IMR-90 (cell line): Measurements from ENCODE around the gene FOXL2NB. TPM values are rescaled to one million over a fixed set of nuclear protein-coding genes. Genes with fewer than 3 reads are reported as not detected.

Source experiments
- ATAC-seq: fragments of 200-7000 bp; cut with Tn5 transposase; 2 replicates; pipeline ENCODE4 v1.9.1; 2020; ENCODE audit warnings: low read depth, mild to moderate bottlenecking, moderate library complexity
- BruUV-seq: library from RNA; stranded (reverse); fragments of 400-500 nt; replicated peaks from 2 replicates; lab custom pipeline; 2021; lab: Mats Ljungman, UMichigan
- CTCF ChIA-PET: fragments of 300-600 bp; formaldehyde crosslinking; extraction: SDS; loops from one replicate; lab custom pipeline; 2021; ENCODE audit warnings: antibody characterized with exemption; lab: Yijun Ruan, JAX
- POLR2A ChIA-PET: fragments of 300-600 bp; sonication (Branson Sonifier 250); formaldehyde crosslinking; loops from one replicate; lab custom pipeline; 2022; ENCODE audit warnings: antibody characterized with exemption; ENCODE audit not compliant: unreplicated experiment; lab: Charles Lee
- DNase-seq: peaks from one replicate; pipeline ENCODE4 v3.0.0; 2013
- H2AFZ ChIP-seq: replicated peaks from 2 replicates; pipeline ENCODE3; 2013; ENCODE audit warnings: low read length, mild to moderate bottlenecking; ENCODE audit not compliant: poor library complexity
- H2AK5ac ChIP-seq: 2 replicates; pipeline ENCODE4 v1.6.1; 2013; ENCODE audit warnings: low read depth, low read length, inconsistent platforms
- H2AK9ac ChIP-seq: replicated peaks from 2 replicates; pipeline ENCODE3; 2013; ENCODE audit warnings: mild to moderate bottlenecking, low read depth, low read length, moderate library complexity; ENCODE audit not compliant: poor library complexity
- H2BK120ac ChIP-seq: 2 replicates; pipeline ENCODE4 v1.6.1; 2013; ENCODE audit warnings: low read depth, low read length, inconsistent platforms
- H2BK15ac ChIP-seq: 3 replicates; pipeline ENCODE4 v1.6.1; 2013; ENCODE audit warnings: low read depth, low read length, inconsistent platforms
- H2BK20ac ChIP-seq: 2 replicates; pipeline ENCODE4 v1.6.1; 2013; ENCODE audit warnings: low read depth, mild to moderate bottlenecking, inconsistent platforms, low read length, moderate library complexity
- H2BK5ac ChIP-seq: 2 replicates; pipeline ENCODE4 v1.6.1; 2013; ENCODE audit warnings: mild to moderate bottlenecking, low read depth, low read length, inconsistent platforms; ENCODE audit not compliant: poor library complexity, severe bottlenecking
- H3K14ac ChIP-seq: replicated peaks from 2 replicates; pipeline ENCODE4 v1.6.1; 2013; ENCODE audit warnings: low read depth, low read length, inconsistent platforms
- H3K18ac ChIP-seq: 2 replicates; pipeline ENCODE4 v1.6.1; 2013; ENCODE audit warnings: low read depth, low read length, control low read depth
- H3K23ac ChIP-seq: 2 replicates; pipeline ENCODE4 v1.6.1; 2013; ENCODE audit warnings: low read depth, low read length, inconsistent platforms
- H3K27ac ChIP-seq: 2 replicates; pipeline ENCODE4 v1.5.1; 2013; ENCODE audit warnings: mild to moderate bottlenecking, control low read depth, low read length; ENCODE audit not compliant: insufficient read depth
- H3K27me3 ChIP-seq: 2 replicates; pipeline ENCODE4 v1.6.1; 2013; ENCODE audit warnings: low read length; ENCODE audit not compliant: control insufficient read depth, insufficient read depth
- H3K36me3 ChIP-seq: 2 replicates; pipeline ENCODE4 v1.6.1; 2013; ENCODE audit warnings: low read length, mixed read lengths; ENCODE audit not compliant: control insufficient read depth, insufficient read depth
- H3K4ac ChIP-seq: 2 replicates; pipeline ENCODE4 v1.6.1; 2013; ENCODE audit warnings: low read depth, low read length, inconsistent platforms
- H3K4me1 ChIP-seq: 2 replicates; pipeline ENCODE4 v1.6.1; 2013; ENCODE audit warnings: low read length, mixed read lengths; ENCODE audit not compliant: control insufficient read depth, insufficient read depth
- H3K4me2 ChIP-seq: 2 replicates; pipeline ENCODE4 v1.6.1; 2013; ENCODE audit warnings: low read depth, mild to moderate bottlenecking, control low read depth, low read length, moderate library complexity
- H3K4me3 ChIP-seq: 2 replicates; pipeline ENCODE4 v1.5.1; 2013; ENCODE audit warnings: low read depth, mild to moderate bottlenecking, control low read depth, low read length, moderate library complexity; ENCODE audit not compliant: insufficient read depth
- H3K56ac ChIP-seq: 2 replicates; pipeline ENCODE4 v1.6.1; 2013; ENCODE audit warnings: low read length, inconsistent platforms; ENCODE audit not compliant: insufficient read depth; ENCODE audit errors: extremely low read depth
- H3K79me1 ChIP-seq, 2 experiments: 2 replicates each; pipeline ENCODE4 v1.6.1; 2013; ENCODE audit warnings: low read length in 2 of 2, inconsistent platforms in 1 of 2, low read depth in 1 of 2
- H3K9ac ChIP-seq: 2 replicates; pipeline ENCODE4 v1.6.1; 2013; ENCODE audit warnings: low read depth, low read length, control low read depth
- H3K9me1 ChIP-seq: 2 replicates; pipeline ENCODE4 v1.6.1; 2013; ENCODE audit warnings: low read length, inconsistent platforms; ENCODE audit not compliant: insufficient read depth
- H3K9me3 ChIP-seq: 2 replicates; pipeline ENCODE4 v1.6.1; 2013; ENCODE audit warnings: low read length; ENCODE audit not compliant: control insufficient read depth, insufficient read depth
- H4K20me1 ChIP-seq: 2 replicates; pipeline ENCODE4 v1.6.1; 2013; ENCODE audit warnings: low read length, inconsistent platforms; ENCODE audit not compliant: insufficient read depth
- H4K5ac ChIP-seq: 2 replicates; pipeline ENCODE4 v1.6.1; 2013; ENCODE audit warnings: mild to moderate bottlenecking, low read depth, low read length, control low read depth
- H4K8ac ChIP-seq, 2 experiments: 2 replicates each; pipeline ENCODE4 v1.6.1; 2013; ENCODE audit warnings: low read depth in 2 of 2, low read length in 2 of 2, control low read depth in 1 of 2, inconsistent platforms in 1 of 2
- H4K91ac ChIP-seq: 2 replicates; pipeline ENCODE4 v1.6.1; 2013; ENCODE audit warnings: low read depth, low read length, inconsistent platforms; ENCODE audit not compliant: insufficient read depth
- CEBPB ChIP-seq: IDR thresholded peaks from 2 replicates; pipeline ENCODE4 v1.6.1; 2012; ENCODE audit warnings: low read depth, low read length, improper control_type of control experiment
- FOS ChIP-seq: fragments of 150-350 bp; IDR thresholded peaks from 2 replicates; pipeline ENCODE4 v1.6.1; 2016; ENCODE audit warnings: low read depth, low read length
- WGBS, 2 experiments: methylation state at CpG; one replicate each; pipeline versions ENCODE4 v1.1.5 to v1.1.7; 2013; ENCODE audit warnings: missing lambda C conversion rate in 2 of 2; ENCODE audit not compliant: insufficient read length in 1 of 2; ENCODE audit errors: extremely low coverage in 2 of 2; 5-methylcytosine and 5-hydroxymethylcytosine counted together
- dilution Hi-C: fragments of 300-500 bp; cut with HindIII; formaldehyde crosslinking; loops from one replicate; pipeline ENCODE4 v1.14.3; 2018; ENCODE audit warnings: low sequenced_read_pairs; ENCODE audit not compliant: unreplicated experiment
- in situ Hi-C: fragments of 300-500 bp; cut with MboI; formaldehyde crosslinking; loops from 3 replicates; pipeline ENCODE4 v1.14.3; 2019; ENCODE audit warnings: low sequenced_read_pairs, inconsistent platforms, mixed read lengths
- intact Hi-C: fragments of 100-400 bp; cut with micrococcal nuclease; formaldehyde crosslinking; loops from 2 replicates; pipeline ENCODE4 v1.10.0; 2022
- polyA plus RNA-seq, 3 experiments: library from polyadenylated mRNA; depleted of rRNA; stranded (reverse); fragments of >200 nt; gene quantifications; 2 replicates each; pipeline ENCODE4 v1.2.3, GENCODE V29; 2012; ENCODE audit warnings: low replicate concordance in 1 of 3
- total RNA-seq: library from RNA; depleted of rRNA; stranded (reverse); fragments of >200 nt; gene quantifications from 2 replicates; pipeline ENCODE4 v1.2.3, GENCODE V29; 2012
- TF ChIP-seq, protein P1 (sequence below): fragments of 150-350 bp; IDR thresholded peaks from 2 replicates; pipeline ENCODE4 v1.6.1; 2016; ENCODE audit warnings: low read depth, mild to moderate bottlenecking, low read length, moderate library complexity, borderline replicate concordance

FOXL2NB gene
- total and polyA plus RNA-seq, 2 of the 4 experiments (the other 2 are of a cell fraction) = under 0.01 to 0.05 TPM

DNA sequence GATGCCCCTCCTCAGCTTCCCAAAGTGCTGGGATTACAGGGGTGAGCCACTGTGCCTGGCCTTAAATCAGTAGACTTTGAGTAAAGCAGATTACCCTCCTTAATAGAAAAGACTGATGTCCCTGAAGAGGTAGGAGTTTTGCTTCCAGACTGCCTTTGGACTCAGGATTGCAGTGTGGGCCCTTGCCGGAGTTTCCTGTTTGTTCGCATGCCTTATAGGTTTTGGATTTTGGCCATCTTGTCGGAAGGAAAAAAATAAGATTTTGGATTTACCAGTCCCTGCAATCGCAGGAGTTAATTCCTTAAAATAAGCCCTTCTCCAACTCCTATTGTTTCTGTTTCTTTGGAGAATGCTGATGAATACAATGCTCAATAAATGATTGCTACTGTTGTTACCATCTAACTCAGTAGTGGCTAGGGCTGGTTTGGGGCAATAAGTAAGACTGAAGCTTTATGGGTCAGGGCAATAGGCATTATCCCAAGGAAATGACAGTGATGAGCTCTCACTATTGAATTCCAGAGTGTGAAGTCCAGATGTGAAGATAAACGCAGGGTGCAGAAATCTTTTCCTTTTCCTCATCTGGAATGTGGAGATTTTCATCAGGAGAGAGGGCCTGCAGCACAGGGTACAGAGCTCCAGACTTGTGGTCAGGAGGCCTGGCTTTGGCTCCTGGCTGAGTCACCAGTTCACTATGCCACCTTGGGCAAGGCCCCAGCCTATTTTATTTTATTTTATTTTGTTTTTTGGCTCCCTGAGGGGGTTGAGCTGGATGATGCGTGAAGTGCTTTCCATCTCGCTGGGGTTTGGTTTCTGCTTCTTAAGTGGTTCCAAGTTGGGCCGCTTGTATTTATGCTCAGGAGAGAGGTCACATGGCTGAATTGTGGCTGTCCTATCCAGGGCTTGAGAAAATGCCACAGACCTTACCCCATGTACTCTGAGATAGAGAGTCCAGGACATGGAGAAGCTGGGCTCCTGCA lies 25.4 kb upstream of the FOXL2NB start:
- Histone ChIP-seq H3K9me1 (no peaks in the 10 kb centered on the region; the same call in 1 of the 2 replicates), H3K4me3 (no peak overlapping the region), H2BK20ac (peak overlapping the region; percentile 76), H2AK9ac (peak overlapping the region; percentile 73), H3K27me3 (no peaks in the 10 kb centered on the region), H2BK15ac (0 out of 3 replicates have a peak overlapping the region, but pooled peaks have one; percentile 30), H3K23ac (no peak overlapping the region), H3K9me3 (no peaks in the 10 kb centered on the region), H3K4me2 (peak overlapping the region; percentile 29; the same call in 1 of the 2 replicates), H3K9ac (no peak overlapping the region), H3K4me1 (peaks cover 9% of the 10 kb centered on the region), H3K56ac (no peak overlapping the region), H3K36me3 (no peaks in the 10 kb centered on the region), H4K8ac (peak overlapping the region in 1 of 2 experiments; percentile 16; a peak in 1 of 4 replicates), H4K91ac (no peak overlapping the region), H3K79me1 (no peaks in the 10 kb centered on the region), H2BK5ac (no peak overlapping the region), H3K27ac (no peak overlapping the region), H4K20me1 (no peaks in the 10 kb centered on the region), H2AK5ac (no peak overlapping the region), H2AFZ (peak overlapping the region; percentile 34), H3K4ac (peak overlapping the region; percentile 52; the same call in 1 of the 2 replicates), H2BK120ac (peak overlapping the region; percentile 60), H3K14ac (no peak overlapping the region; the same call in 1 of the 2 replicates), H3K18ac (no peak overlapping the region), H4K5ac (no peak overlapping the region)
- BruUV-seq = no TSS peak
- peak; percentile 92 for ATAC-seq
- POLR2A ChIA-PET = interaction anchor here (0.6 kb wide), 1 partner anchor 222 kb away, joined by 4 read pairs; no protein-coding TSS in a partner anchor
- TF ChIP-seq, protein P1, sequence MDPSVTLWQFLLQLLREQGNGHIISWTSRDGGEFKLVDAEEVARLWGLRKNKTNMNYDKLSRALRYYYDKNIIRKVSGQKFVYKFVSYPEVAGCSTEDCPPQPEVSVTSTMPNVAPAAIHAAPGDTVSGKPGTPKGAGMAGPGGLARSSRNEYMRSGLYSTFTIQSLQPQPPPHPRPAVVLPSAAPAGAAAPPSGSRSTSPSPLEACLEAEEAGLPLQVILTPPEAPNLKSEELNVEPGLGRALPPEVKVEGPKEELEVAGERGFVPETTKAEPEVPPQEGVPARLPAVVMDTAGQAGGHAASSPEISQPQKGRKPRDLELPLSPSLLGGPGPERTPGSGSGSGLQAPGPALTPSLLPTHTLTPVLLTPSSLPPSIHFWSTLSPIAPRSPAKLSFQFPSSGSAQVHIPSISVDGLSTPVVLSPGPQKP = no peak
- TF ChIP-seq FOS = peak; percentile 52; the same call in 1 of the 2 replicates
- TF ChIP-seq CEBPB = peak; percentile 53; the same call in 1 of the 2 replicates
- no CpG with 5 or more reads among the region's 8 CpGs for WGBS, 2 experiments
- DNase-seq = peak; percentile 81
- intact Hi-C loops = loop anchor here (1.0 to 5.0 kb wide), 3 partner anchors 327 to 589 kb away; partner anchors contain the start of gene CEP70
- in situ Hi-C loops = loop anchor here (10.0 kb wide), 2 partner anchors 427 to 857 kb away; no protein-coding TSS in a partner anchor
- dilution Hi-C loops = no loop called here
- CTCF ChIA-PET = interaction anchor here (1.2 to 3.2 kb wide), 4 partner anchors 10 to 443 kb away, joined by 5 to 26 read pairs (median 7); no protein-coding TSS in a partner anchor
